Activated T-helper 1 cell treated with anti-CD3 and anti-CD28 coated beads, Interleukin-12 subunit alpha, Interleukin-12 subunit beta, Interleukin-2, Interleukin-4 antibody, amounts not matched to agents 30 ng/mL and 10 ng/mL and 1 ng/mL, durations not matched to agents 14 hours and 24 hours and 36 hours (primary cell): Measurements from ENCODE around the gene ESYT2. TPM values are rescaled to one million over a fixed set of nuclear protein-coding genes. Genes with fewer than 3 reads are reported as not detected.

Source experiments
- DNase-seq: peaks from one replicate; pipeline ENCODE4 v3.0.0; 2021; ENCODE audit warnings: low spot score
- H3K27ac Mint-ChIP-seq: one replicate; pipeline ENCODE4 v1.8.0; 2021; ENCODE audit warnings: mild to moderate bottlenecking, mixed read lengths
- H3K27me3 Mint-ChIP-seq: one replicate; pipeline ENCODE4 v1.8.0; 2022; ENCODE audit warnings: mild to moderate bottlenecking, moderate library complexity, mixed read lengths; ENCODE audit not compliant: insufficient read depth
- H3K36me3 Mint-ChIP-seq: one replicate; pipeline ENCODE4 v1.8.0; 2021; ENCODE audit warnings: low read depth, mixed read lengths
- H3K4me1 Mint-ChIP-seq: one replicate; pipeline ENCODE4 v1.8.0; 2021; ENCODE audit warnings: low read depth, mixed read lengths
- H3K4me3 Mint-ChIP-seq: one replicate; pipeline ENCODE4 v1.8.0; 2021; ENCODE audit warnings: mild to moderate bottlenecking, moderate library complexity, mixed read lengths
- H3K9me3 Mint-ChIP-seq: one replicate; pipeline ENCODE4 v1.8.0; 2021; ENCODE audit warnings: mixed read lengths
- intact Hi-C: fragments of 100-400 bp; cut with micrococcal nuclease; formaldehyde crosslinking; loops from one replicate; pipeline ENCODE4 v1.15.1; 2024
- total RNA-seq: library from RNA; stranded (reverse); gene quantifications from 2 replicates; pipeline ENCODE4 v1.2.3, GENCODE V29; 2022

ESYT2 gene
- total RNA-seq, 1 donor from 2014 or later, result 59.1 TPM

DNA sequence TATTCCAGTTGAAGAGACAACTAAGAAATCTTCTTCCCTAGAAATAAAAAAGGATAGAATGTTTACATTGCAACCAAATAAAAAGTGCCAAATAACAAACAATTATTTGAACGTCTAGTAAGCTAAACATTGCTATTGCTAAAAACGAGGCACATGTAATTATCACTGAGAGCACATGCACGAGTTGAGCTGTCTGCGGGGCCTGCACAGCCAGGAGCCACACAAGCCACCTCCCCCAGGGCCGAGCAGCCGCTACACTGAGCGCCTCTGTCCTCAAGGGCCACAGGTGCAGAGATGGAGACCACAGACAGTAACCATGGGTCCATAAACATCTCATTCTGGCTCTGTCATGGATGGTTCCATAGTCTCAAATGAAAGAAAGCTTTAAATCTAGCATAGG is 141.9 kb downstream of the ESYT2 start:
- no peaks in the 10 kb centered on the region for H3K27me3 Mint-ChIP-seq
- H3K27ac Mint-ChIP-seq, result no peak overlapping the region
- no peaks in the 10 kb centered on the region for H3K4me1 Mint-ChIP-seq
- no peak for DNase-seq
- intact Hi-C loops, result no loop called here
- no peak overlapping the region for H3K4me3 Mint-ChIP-seq
- peaks cover 37% of the 10 kb centered on the region for H3K36me3 Mint-ChIP-seq
- no peaks in the 10 kb centered on the region for H3K9me3 Mint-ChIP-seq

DNA sequence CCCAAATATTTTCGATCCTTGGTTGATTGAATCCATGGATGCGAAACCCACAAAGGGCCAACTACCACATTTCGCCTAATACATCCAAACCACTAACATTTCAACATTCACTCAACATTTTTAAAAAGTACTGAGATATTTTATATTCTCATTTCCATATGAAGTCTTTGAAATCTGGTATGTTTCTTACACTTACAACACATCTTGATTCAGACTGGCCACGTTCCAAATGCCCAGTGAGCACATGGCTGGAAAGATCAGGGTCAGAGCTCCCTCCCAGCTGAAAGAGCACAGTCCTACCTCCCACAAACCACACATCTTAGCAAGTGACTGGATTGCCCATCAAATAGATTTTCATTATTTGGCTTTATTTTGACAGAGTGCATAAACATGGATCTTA is 143.6 kb downstream of the ESYT2 start:
- Mint-ChIP-seq H3K27me3 (no peaks in the 10 kb centered on the region), H3K36me3 (peaks cover 37% of the 10 kb centered on the region), H3K9me3 (no peaks in the 10 kb centered on the region), H3K4me1 (no peaks in the 10 kb centered on the region), H3K27ac (no peak overlapping the region), H3K4me3 (no peak overlapping the region)
- intact Hi-C loops, result no loop called here
- no peak for DNase-seq

DNA sequence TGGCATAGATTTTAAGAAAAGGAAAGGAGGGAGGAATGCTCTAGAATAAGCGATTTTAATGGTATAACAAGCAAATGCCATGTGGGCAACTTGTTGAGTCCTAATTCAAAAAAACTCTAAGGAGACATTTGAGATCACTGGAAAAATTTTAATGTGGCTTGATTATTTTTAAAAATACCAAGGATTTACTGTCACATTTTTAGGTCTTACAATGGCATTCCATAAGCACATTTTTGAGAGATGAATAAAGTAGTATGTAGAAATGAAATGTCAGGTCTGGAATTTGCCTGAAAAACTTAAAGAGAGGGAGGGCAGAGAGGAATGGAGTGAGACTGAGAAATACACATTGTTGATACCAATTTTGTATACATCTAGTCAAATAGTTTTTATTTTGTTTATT is 145.0 kb downstream of the ESYT2 start:
- H3K4me1 Mint-ChIP-seq, result peaks cover 1% of the 10 kb centered on the region
- H3K9me3 Mint-ChIP-seq, result no peaks in the 10 kb centered on the region
- H3K27me3 Mint-ChIP-seq, result no peaks in the 10 kb centered on the region
- H3K36me3 Mint-ChIP-seq, result peaks cover 44% of the 10 kb centered on the region
- DNase-seq, result no peak
- intact Hi-C loops, result no loop called here
- H3K4me3 Mint-ChIP-seq, result no peak overlapping the region
- no peak overlapping the region for H3K27ac Mint-ChIP-seq

DNA sequence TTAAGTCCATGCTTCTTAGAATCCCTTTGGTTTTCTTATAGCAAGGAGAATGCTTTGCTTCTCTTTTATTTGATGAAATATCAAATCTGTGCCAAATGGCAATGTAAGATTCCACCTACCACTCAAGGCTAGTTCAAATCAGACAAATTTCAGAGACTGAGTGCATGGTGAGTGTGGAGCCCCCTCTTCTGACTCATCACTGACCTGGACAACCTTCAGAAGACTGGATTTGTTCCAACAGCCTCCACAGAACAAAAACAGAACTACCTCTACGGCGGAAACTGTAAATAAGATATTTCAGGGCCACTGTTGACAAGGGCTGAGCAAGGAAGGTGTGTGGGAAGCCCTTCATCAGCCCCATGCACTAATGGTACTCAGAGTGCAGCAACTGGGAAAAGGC is 145.8 kb downstream of the ESYT2 start:
- H3K4me3 Mint-ChIP-seq, result no peak overlapping the region
- H3K4me1 Mint-ChIP-seq, result peaks cover 5% of the 10 kb centered on the region
- no peak for DNase-seq
- peaks cover 43% of the 10 kb centered on the region for H3K36me3 Mint-ChIP-seq
- intact Hi-C loops, result no loop called here
- no peak overlapping the region for H3K27ac Mint-ChIP-seq
- H3K9me3 Mint-ChIP-seq, result no peaks in the 10 kb centered on the region
- no peaks in the 10 kb centered on the region for H3K27me3 Mint-ChIP-seq

DNA sequence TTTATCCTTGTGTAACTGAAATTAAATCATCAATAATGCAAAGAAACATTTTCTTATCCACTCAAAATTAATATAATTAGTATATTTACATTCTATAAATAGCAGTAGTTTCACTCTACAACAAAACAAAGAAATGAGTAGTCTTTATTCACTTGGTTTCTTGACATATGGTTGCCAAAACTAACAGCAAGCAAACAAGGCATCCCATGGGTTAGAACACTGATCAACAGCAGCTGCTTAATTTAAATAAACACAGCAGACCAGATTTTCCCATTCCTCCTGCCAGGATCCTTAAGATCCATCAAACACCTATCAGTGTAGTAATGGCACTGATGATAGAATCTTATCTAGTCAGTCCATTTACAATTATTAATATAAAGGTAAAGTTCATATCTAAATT is 146.9 kb downstream of the ESYT2 start:
- Mint-ChIP-seq H3K9me3 (no peaks in the 10 kb centered on the region), H3K27ac (no peak overlapping the region), H3K4me3 (no peak overlapping the region), H3K4me1 (peaks cover 10% of the 10 kb centered on the region), H3K36me3 (peaks cover 37% of the 10 kb centered on the region), H3K27me3 (no peaks in the 10 kb centered on the region)
- DNase-seq, result no peak
- intact Hi-C loops, result no loop called here

Other genes with a start within 250 kb of the ESYT2 start
- gene PTPRN2, start 241.7 kb downstream of the ESYT2 start, total RNA-seq, result 0.41 and 0.47 TPM in 2 replicates
- 76.5 and 86.9 TPM in 2 replicates for gene NCAPG2, start 124.7 kb downstream of the ESYT2 start, total RNA-seq
- 11.7 and 16.7 TPM in 2 replicates for gene DYNC2I1, start 27.0 kb upstream of the ESYT2 start, total RNA-seq